Kidney (tissue), 14 donors: ENCODE data around the gene ZNF652. TPM values are rescaled to one million over a fixed set of nuclear protein-coding genes. Genes with fewer than 3 reads are reported as not detected.

Experiments used
- DNase-seq, 5 donors: peaks; one replicate each; pipeline ENCODE4 v3.0.0-alpha.2; 2013 to 2020
- FAIRE-seq: peaks from 2 replicates; lab custom pipeline; 2012; peaks lifted over from hg19 to GRCh38; lab: Jason Lieb, UNC
- H3K27ac ChIP-seq, 2 donors: one replicate each; pipeline ENCODE4 v1.7.0; 2013; ENCODE audit warnings: low read depth in 2 of 2, low read length in 2 of 2, inconsistent platforms in 1 of 2
- H3K27me3 ChIP-seq: one replicate; pipeline ENCODE4 v1.7.1; 2013; ENCODE audit warnings: low read length, inconsistent platforms; ENCODE audit not compliant: control insufficient read depth, insufficient read depth
- H3K36me3 ChIP-seq, 3 donors: one replicate each; pipeline versions ENCODE4 v1.7.0 to v1.7.1; 2013; ENCODE audit warnings: low read length in 3 of 3, control low read depth in 1 of 3, inconsistent platforms in 1 of 3; ENCODE audit not compliant: insufficient read depth in 3 of 3, control insufficient read depth in 2 of 3
- H3K4me1 ChIP-seq, 3 donors: one replicate each; pipeline versions ENCODE4 v1.7.0 to v1.7.1; 2013; ENCODE audit warnings: low read length in 3 of 3, inconsistent platforms in 1 of 3, low read depth in 1 of 3; ENCODE audit not compliant: control insufficient read depth in 2 of 3, insufficient read depth in 2 of 3
- H3K4me3 ChIP-seq, 3 donors: one replicate each; pipeline versions ENCODE4 v1.7.0 to v1.8.1; 2013; ENCODE audit warnings: low read length in 3 of 3, control low read depth in 1 of 3, inconsistent platforms in 1 of 3
- H3K9ac ChIP-seq, 3 donors: one replicate each; pipeline versions ENCODE4 v1.7.0 to v1.7.1; 2013; ENCODE audit warnings: low read length in 3 of 3, control low read depth in 1 of 3, inconsistent platforms in 1 of 3
- H3K9me3 ChIP-seq, 3 donors: one replicate each; pipeline versions ENCODE4 v1.7.0 to v1.7.1; 2013; ENCODE audit warnings: low read length in 3 of 3, control low read depth in 1 of 3, inconsistent platforms in 1 of 3; ENCODE audit not compliant: control insufficient read depth in 2 of 3, insufficient read depth in 1 of 3
- CTCF ChIP-seq: IDR thresholded peaks from 3 replicates; pipeline ENCODE4 v1.5.1; 2012; ENCODE audit warnings: mild to moderate bottlenecking, moderate library complexity, borderline replicate concordance; ENCODE audit not compliant: insufficient read depth; ENCODE audit errors: extremely low read depth
- intact Hi-C: fragments of 100-400 bp; cut with DNase I; formaldehyde crosslinking; loops from one replicate; pipeline ENCODE4 v1.11.1; 2022
- polyA plus RNA-seq: library from polyadenylated mRNA; stranded (reverse); fragments of 350-450 nt; fragmentation: Illumina TruSeq; extraction: RNeasy Lipid Tissue Mini Kit (QIAGEN cat#74804); gene quantifications from one replicate; pipeline ENCODE4 v1.2.3, GENCODE V29; 2014; ENCODE audit warnings: low read depth, low replicate concordance; ENCODE audit not compliant: insufficient read depth
- total RNA-seq: library from RNA; stranded (reverse); fragmentation: NEBNext Ultra II Directional; extraction: Animal tissue kit (Norgen Biotek cat#: 25700); gene quantifications from one replicate; pipeline ENCODE4 v1.2.1, GENCODE V29; 2021
- donor health status: control.
- donor health status: control.
- donor health status: control.
- donor health status: control.
- donor health status: control.
- donor health status: DM: yes; HTN: yes; CAD: no.
- donor health status: Normal renal cell carcinoma (clear cell type).

Gene ZNF652
- total and polyA plus RNA-seq, 2 donors from 2014 or later: 30.1 to 49.0 TPM

- intact Hi-C loops: no loop called here
- Histone ChIP-seq H3K9me3 (no peaks in the 10 kb centered on the region), H3K36me3 (no peaks in the 10 kb centered on the region), H3K27me3 (no peaks in the 10 kb centered on the region), H3K4me3 (no peak overlapping the region), H3K27ac (no peak overlapping the region), H3K4me1 (no peaks in the 10 kb centered on the region), H3K9ac (no peak overlapping the region)
- no peak for TF ChIP-seq CTCF
- FAIRE-seq (no peak), DNase-seq (peak in 4 of 5 donors; percentile 31 to 60 (median 38))
Measured at GRCh38 chr17:49370971-49371834, 9.2 kb upstream of the ZNF652 start.

- no peak overlapping the region for H3K27ac ChIP-seq
- H3K9me3 ChIP-seq: no peaks in the 10 kb centered on the region
- H3K4me1 ChIP-seq: no peaks in the 10 kb centered on the region
- H3K4me3 ChIP-seq: no peak overlapping the region
- H3K9ac ChIP-seq: no peak overlapping the region
- H3K36me3 ChIP-seq: no peaks in the 10 kb centered on the region
- TF ChIP-seq CTCF: no peak
- FAIRE-seq: no peak
- intact Hi-C loops: no loop called here
- no peaks in the 10 kb centered on the region for H3K27me3 ChIP-seq
- DNase-seq: no peak
Measured at GRCh38 chr17:49369760-49370159, 7.7 kb upstream of the ZNF652 start.

- Histone ChIP-seq H3K36me3 (no peaks in the 10 kb centered on the region), H3K9ac (no peak overlapping the region), H3K4me1 (no peaks in the 10 kb centered on the region), H3K27me3 (no peaks in the 10 kb centered on the region), H3K9me3 (no peaks in the 10 kb centered on the region), H3K4me3 (no peak overlapping the region), H3K27ac (no peak overlapping the region)
- FAIRE-seq: no peak
- intact Hi-C loops: no loop called here
- no peak for TF ChIP-seq CTCF
- no peak for DNase-seq
Measured at GRCh38 chr17:49369089-49369488, 7.0 kb upstream of the ZNF652 start.
